ENCODE results near the gene NACC1.
"Not testable (repeated sequence)": the region's sequence is repeated elsewhere in the genome, so short reads cannot be mapped to it uniquely, and the experiment has no call there.

The NACC1 gene

DNA sequence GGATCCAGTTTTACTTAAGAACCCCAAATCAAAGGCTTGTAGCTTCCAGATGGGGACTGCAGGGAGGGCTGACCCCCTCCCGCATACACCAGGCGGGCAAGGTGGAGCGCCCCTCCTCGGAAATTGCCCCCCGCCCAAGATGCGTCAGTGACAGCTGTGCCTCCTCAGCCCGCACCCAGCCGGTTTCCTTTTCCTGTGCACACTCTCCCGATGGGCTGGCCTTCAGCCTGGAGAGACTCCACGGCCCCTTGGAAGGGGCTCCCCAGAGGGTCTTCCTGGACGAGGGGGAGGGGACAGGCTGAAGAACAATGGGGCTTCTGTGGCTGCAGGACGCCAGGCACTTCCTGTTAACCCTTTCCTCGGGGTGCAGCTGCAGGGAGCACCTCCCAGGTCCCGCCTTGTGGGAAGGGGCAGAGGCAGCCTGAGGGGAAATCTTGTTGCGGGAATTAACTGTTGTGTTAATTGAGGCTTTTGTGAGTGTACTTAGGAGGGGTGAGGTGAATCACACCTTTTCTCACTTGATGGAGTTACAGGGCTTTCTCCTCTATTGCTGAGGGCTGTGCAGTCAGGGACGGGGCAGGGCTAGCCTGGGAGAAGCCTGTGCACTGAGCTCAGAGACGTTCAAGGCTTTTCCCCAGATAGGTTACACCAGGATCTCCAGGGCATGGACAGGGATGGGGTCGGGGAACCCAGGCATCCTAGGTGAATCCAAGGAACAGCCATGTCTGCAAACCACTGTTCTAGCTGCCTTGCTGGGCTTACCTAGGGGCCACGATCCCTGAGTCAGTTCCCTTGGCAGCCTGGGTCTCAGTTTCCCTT lies 46.5 kb downstream of the NACC1 start:
- H3K4me3 ChIP-seq = peak overlapping the region; percentile 65
- peak overlapping the region; percentile 95 to 98 for H3K27ac ChIP-seq
- TF ChIP-seq, protein P1, sequence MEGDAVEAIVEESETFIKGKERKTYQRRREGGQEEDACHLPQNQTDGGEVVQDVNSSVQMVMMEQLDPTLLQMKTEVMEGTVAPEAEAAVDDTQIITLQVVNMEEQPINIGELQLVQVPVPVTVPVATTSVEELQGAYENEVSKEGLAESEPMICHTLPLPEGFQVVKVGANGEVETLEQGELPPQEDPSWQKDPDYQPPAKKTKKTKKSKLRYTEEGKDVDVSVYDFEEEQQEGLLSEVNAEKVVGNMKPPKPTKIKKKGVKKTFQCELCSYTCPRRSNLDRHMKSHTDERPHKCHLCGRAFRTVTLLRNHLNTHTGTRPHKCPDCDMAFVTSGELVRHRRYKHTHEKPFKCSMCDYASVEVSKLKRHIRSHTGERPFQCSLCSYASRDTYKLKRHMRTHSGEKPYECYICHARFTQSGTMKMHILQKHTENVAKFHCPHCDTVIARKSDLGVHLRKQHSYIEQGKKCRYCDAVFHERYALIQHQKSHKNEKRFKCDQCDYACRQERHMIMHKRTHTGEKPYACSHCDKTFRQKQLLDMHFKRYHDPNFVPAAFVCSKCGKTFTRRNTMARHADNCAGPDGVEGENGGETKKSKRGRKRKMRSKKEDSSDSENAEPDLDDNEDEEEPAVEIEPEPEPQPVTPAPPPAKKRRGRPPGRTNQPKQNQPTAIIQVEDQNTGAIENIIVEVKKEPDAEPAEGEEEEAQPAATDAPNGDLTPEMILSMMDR (IDR thresholded peaks at IDR 0.05) = no peak
- peak; percentile 84 for DNase-seq (ENCODE audit: low spot score)

DNA sequence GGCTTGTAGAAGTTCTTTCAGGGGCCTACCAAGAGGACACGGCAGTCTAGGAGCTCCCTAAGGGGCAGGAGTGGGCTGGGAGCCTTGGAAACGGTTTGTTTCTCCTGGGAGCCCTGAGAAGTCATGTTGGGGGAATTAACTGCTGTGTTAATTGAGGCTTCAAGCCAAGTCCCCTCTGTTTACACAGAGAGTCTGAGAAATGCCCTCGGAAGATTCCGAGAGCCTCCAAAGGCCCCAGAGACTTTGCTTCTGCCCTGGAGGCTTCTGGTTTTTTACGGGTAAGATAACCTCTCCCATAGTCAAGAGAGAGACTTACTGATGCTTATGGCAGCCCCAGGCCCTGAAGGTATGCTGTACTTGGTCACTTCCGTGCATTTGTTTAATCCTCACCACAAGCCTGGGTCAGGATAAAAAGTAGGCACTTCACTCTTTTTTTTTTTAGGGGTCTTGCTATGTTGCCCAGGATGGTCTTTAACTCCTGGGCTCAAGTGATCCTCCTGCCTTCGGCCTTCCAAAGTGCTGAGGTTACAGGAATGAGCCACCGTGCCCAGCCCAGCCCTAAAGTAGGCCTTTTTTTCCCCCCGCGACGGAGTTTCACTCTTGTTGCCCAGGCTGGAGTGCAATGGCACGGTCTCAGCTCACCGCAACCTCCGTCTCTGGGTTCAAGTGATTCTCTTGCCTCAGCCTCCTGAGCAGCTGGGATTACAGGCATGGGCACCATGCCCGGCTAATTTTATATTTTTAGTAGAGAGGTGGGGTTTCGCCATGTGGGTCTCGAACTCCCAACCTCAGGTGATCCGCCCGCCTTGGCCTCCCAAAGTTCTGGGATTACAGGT lies 47.3 kb downstream of the NACC1 start:
- TF ChIP-seq, protein P1 (IDR thresholded peaks at IDR 0.05) = no peak
- no peak for DNase-seq (ENCODE audit: low spot score)
- Histone ChIP-seq H3K27ac (peak overlapping the region; percentile 95 to 98), H3K4me3 (no peak overlapping the region)

DNA sequence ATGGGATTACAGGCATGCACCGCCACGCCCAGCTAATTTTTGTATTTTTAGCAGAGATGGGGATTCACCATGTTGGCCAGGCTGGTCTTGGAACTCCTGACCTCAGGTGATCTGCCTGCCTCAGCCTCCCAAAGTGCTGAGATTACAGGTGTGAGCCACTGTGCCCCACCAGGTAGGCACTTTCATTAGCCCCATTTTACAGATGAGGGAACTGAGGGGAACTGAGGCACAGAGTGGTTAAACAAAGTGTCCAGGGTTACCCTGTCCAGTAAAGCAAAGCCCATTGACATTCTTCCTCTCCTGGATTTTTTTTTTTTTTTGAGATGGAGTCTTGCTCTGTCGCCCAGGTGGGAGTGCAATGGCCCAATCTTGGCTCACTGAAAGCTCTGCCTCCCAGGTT lies 48.1 kb downstream of the NACC1 start:
- not testable (repeated sequence) for DNase-seq (ENCODE audit: low spot score); H3K4me3 ChIP-seq
- H3K27ac ChIP-seq = peak overlapping the region in 1 of 2 donors; percentile 46

DNA sequence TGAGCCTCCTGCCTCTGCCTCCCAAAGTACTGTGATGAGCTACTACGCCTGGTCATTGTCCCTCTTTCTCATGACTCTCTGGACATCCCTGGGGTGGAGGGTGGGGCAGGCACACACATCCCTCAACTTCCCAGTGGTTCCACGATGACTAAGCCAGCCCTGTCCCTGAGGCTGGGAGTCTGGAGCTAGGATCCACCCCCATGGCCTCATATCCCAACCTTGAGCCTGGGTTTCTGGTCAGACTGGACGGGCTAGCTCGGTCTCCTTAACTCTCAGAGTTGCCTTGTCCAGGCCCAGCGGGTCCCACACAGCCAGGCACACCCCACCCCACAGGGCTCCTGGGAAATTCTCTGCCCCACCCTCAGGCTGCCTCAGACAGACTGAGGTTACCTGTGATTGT lies 51.7 kb downstream of the NACC1 start:
- Histone ChIP-seq H3K4me3 (no peak overlapping the region), H3K27ac (peak overlapping the region; percentile 2 to 59)
- TF ChIP-seq, protein P1 (IDR thresholded peaks at IDR 0.05) = no peak
- no peak for DNase-seq (ENCODE audit: low spot score)

DNA sequence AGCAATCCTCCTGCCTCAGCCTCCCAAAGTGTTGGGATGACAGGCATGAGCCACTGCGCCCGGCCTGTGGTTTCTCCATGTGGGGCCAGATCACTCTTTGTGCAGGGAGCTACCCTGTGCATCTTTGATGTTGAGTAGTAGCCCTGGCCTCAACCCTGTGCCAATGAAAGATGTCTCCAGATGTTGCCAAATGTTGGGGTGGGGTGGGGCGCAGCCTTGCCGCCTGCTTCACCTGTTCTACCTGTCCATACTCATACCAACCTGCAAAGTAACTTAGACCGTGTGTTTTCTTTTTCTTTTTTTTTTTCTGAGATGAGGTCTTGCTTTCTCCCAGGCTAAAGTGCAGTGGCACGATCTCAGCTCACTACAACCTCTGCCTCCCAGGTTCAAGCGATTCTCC lies 53.1 kb downstream of the NACC1 start:
- H3K27ac ChIP-seq = no peak overlapping the region
- DNase-seq (ENCODE audit: low spot score) = no peak
- H3K4me3 ChIP-seq = no peak overlapping the region
- TF ChIP-seq, protein P1 (IDR thresholded peaks at IDR 0.05) = no peak

DNA sequence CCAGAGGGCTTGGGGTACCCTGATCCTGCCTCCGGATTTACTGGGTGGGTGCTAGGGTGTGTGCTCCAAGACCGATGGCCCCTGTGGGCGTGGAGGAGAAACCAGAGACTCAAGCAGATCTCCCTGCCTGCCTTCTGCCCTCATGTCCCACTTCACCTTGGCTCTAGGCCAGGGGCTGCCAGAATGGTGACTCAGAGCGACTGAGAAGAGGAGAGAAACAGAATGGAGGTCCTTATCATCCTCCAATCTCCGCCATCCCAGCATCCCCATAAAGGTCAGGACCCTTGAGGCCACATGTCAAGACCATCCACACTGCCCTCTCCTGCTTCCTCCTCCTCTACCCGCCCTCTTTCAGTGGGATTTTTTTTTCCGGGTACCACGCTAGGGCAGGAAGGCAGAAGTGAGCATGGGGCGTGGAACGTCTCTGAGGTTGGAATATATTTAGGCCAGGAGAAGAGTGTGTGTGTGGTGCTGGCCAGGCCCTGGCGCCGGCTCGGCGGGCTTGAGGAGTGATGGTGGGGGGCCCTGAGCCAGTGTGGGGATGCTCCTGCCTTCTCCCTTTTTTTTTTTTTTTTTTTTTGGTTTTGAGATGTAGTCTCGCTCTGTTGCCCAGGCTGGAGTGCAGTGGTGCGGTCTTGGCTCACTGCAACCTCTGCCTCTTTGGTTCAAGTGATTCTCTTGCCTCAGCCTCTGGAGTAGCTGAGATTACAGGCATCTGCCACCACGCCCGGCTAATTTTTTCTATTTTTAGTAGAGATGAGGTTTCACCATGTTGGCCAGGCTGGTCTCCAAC lies 54.5 kb downstream of the NACC1 start:
- peak; percentile 87 for DNase-seq (ENCODE audit: low spot score)
- TF ChIP-seq, protein P1 (IDR thresholded peaks at IDR 0.05) = no peak
- Histone ChIP-seq H3K27ac (peak overlapping the region; percentile 86 to 94), H3K4me3 (peak overlapping the region; percentile 49)
